ENCODE measurements around the gene TBL1XR1.

- TF ChIP-seq CTCF (IDR thresholded peaks at IDR 0.05; ENCODE audit: low read length) (peak; percentile 73), EZH2 (IDR thresholded peaks at IDR 0.05; ENCODE audit: borderline replicate concordance, low read length) (no peak)
Measured at GRCh38 chr3:177050501-177051237, 146.6 kb downstream of the TBL1XR1 start.

Measured in OCI-LY1 (cell line).